HUES48 (cell line): ENCODE results near the gene NELFA.
"Not testable (repeated sequence)": the region's sequence is repeated elsewhere in the genome, so short reads cannot be mapped to it uniquely, and the experiment has no call there.

ENCODE experiments used
- H3K27ac ChIP-seq: one replicate; pipeline ENCODE4 v1.7.0; 2013; ENCODE audit warnings: low read depth, low read length, inconsistent platforms
- H3K27me3 ChIP-seq: 2 replicates; pipeline ENCODE4 v1.6.1; 2013; ENCODE audit warnings: mild to moderate bottlenecking, low read length; ENCODE audit not compliant: control insufficient read depth, insufficient read depth
- H3K36me3 ChIP-seq: 2 replicates; pipeline ENCODE4 v1.6.1; 2013; ENCODE audit warnings: low read length; ENCODE audit not compliant: control insufficient read depth, insufficient read depth
- H3K4me1 ChIP-seq: 2 replicates; pipeline ENCODE4 v1.6.1; 2013; ENCODE audit warnings: mild to moderate bottlenecking, low read length; ENCODE audit not compliant: control insufficient read depth, insufficient read depth
- H3K4me3 ChIP-seq: 2 replicates; pipeline ENCODE4 v1.5.1; 2013; ENCODE audit warnings: mild to moderate bottlenecking, low read depth, low read length
- H3K9ac ChIP-seq: 2 replicates; pipeline ENCODE4 v1.6.1; 2013; ENCODE audit warnings: mild to moderate bottlenecking, low read depth, low read length, moderate library complexity
- H3K9me3 ChIP-seq: 2 replicates; pipeline ENCODE4 v1.6.1; 2013; ENCODE audit warnings: low read length; ENCODE audit not compliant: control insufficient read depth, insufficient read depth

Gene NELFA

GRCh38 chr4:2036327-2036726 lies 27.6 kb upstream of the NELFA start:
- no peaks in the 10 kb centered on the region for H3K4me1 ChIP-seq
- no peak overlapping the region for H3K27ac ChIP-seq
- H3K27me3 ChIP-seq, result peaks cover 48% of the 10 kb centered on the region
- H3K9me3 ChIP-seq, result no peaks in the 10 kb centered on the region
- no peak overlapping the region for H3K4me3 ChIP-seq
- H3K36me3 ChIP-seq, result no peaks in the 10 kb centered on the region
- no peak overlapping the region for H3K9ac ChIP-seq

DNA sequence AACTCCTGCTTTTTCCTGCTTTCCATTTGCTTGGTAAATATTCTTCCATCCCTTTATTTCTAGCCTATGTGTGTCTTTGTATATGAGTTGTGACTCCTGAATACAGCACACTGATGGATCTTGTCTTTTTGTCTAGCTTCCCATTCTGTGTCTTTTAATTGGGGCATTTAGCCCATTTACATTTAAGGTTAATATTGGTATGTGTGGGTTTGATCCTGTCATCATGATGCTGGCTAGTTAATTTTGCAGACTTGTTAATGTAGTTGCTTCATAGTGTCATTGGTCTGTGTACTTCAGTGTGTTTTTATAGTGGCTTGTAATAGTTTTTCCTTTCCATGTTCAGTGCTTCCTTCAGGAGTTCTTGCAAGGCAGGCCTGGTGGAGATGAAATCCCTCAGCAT lies 22.4 kb upstream of the NELFA start:
- H3K9ac ChIP-seq, H3K27ac ChIP-seq, H3K9me3 ChIP-seq, H3K4me3 ChIP-seq, H3K27me3 ChIP-seq, H3K4me1 ChIP-seq, H3K36me3 ChIP-seq: not testable (repeated sequence)

GRCh38 chr4:2027120-2027519 lies 18.3 kb upstream of the NELFA start:
- H3K9me3 ChIP-seq, H3K27ac ChIP-seq, H3K27me3 ChIP-seq, H3K4me3 ChIP-seq, H3K4me1 ChIP-seq, H3K9ac ChIP-seq, H3K36me3 ChIP-seq: not testable (repeated sequence)

DNA sequence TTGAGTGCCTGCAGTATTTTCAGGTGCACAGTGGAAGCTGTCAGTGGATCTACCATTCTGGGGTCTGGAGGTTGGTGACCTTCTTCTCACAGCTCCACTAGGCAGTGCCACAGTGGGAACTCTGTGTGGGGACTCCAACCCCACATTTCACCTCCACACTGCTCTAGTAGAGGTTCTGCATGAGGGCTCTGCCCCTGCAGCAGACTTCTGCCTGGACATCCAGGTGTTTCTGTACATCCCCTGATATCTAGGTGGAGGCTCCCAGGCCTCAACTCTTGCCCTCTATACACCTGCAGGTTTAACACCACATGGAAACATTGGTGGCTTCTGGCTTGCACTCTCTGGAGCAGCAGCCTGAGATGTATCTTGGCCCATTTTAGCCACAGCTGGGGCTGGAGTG lies 17.0 kb upstream of the NELFA start:
- no peaks in the 10 kb centered on the region for H3K27me3 ChIP-seq
- H3K27ac ChIP-seq, result no peak overlapping the region
- no peak overlapping the region for H3K4me3 ChIP-seq
- no peaks in the 10 kb centered on the region for H3K9me3 ChIP-seq
- H3K4me1 ChIP-seq, result no peaks in the 10 kb centered on the region
- H3K36me3 ChIP-seq, result no peaks in the 10 kb centered on the region
- H3K9ac ChIP-seq, result no peak overlapping the region

DNA sequence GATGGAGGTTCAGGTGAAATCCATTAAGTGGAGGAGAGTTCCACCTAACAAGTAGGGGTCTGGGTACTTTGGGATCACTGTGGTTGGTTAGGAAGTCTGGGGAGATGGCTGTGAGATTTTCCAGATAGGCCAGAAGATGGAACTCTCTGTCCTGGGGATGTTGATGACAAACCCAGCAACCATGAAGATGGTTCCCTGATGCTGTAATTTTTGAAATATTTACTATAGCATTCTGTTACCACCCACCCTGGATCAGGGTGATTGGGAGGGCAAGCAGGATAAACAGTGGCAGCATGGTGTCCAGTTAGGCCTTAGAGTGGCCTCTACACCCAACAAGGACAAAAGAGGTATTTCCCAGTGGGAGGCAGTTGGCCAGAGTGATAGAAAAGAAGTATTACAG lies 15.9 kb upstream of the NELFA start:
- no peaks in the 10 kb centered on the region for H3K36me3 ChIP-seq
- no peak overlapping the region for H3K4me3 ChIP-seq
- no peaks in the 10 kb centered on the region for H3K9me3 ChIP-seq
- H3K27ac ChIP-seq, result no peak overlapping the region
- no peaks in the 10 kb centered on the region for H3K4me1 ChIP-seq
- no peaks in the 10 kb centered on the region for H3K27me3 ChIP-seq
- H3K9ac ChIP-seq, result no peak overlapping the region

- H3K27me3 ChIP-seq, H3K9ac ChIP-seq, H3K9me3 ChIP-seq, H3K36me3 ChIP-seq, H3K4me3 ChIP-seq, H3K4me1 ChIP-seq, H3K27ac ChIP-seq: not testable (repeated sequence)
Measured at GRCh38 chr4:2021358-2022018, 12.7 kb upstream of the NELFA start.

- Histone ChIP-seq H3K27me3 (peaks cover 6% of the 10 kb centered on the region), H3K4me3 (no peak overlapping the region), H3K9me3 (no peaks in the 10 kb centered on the region), H3K9ac (no peak overlapping the region), H3K36me3 (no peaks in the 10 kb centered on the region), H3K27ac (no peak overlapping the region), H3K4me1 (no peaks in the 10 kb centered on the region)
Measured at GRCh38 chr4:2015008-2015407, 6.2 kb upstream of the NELFA start.

DNA sequence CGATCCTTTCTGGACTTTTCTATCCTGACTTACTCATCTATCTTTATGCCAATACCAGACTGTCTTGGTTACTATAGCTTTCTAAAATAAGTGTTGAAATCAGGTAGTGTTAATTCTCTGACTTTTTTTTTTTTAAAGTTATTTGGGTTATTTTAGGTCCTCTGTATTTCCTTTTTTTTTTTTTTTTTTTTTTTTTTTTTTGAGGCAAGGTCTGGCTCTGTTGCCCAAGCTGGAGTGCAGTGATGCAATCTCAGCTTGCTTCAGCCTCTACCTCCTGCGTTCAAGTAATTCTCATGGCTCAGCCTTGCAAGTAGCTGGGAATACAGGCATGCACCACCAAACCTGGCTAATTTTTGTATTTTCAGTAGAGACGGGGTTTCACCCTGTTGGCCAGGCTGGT lies 2.8 kb upstream of the NELFA start:
- no peaks in the 10 kb centered on the region for H3K9me3 ChIP-seq
- peaks cover 6% of the 10 kb centered on the region; the same call in 1 of the 2 replicates for H3K4me1 ChIP-seq
- H3K9ac ChIP-seq, result no peak overlapping the region
- H3K4me3 ChIP-seq, result no peak overlapping the region
- peaks cover 4% of the 10 kb centered on the region; the same call in 1 of the 2 replicates for H3K36me3 ChIP-seq
- H3K27me3 ChIP-seq, result peaks cover 6% of the 10 kb centered on the region
- no peak overlapping the region for H3K27ac ChIP-seq

GRCh38 chr4:2009651-2010233 lies 968 bp upstream of the NELFA start:
- Histone ChIP-seq H3K36me3 (peaks cover 17% of the 10 kb centered on the region), H3K27me3 (peaks cover 6% of the 10 kb centered on the region), H3K4me1 (peaks cover 6% of the 10 kb centered on the region; the same call in 1 of the 2 replicates), H3K9ac (no peak overlapping the region; the same call in 1 of the 2 replicates), H3K9me3 (no peaks in the 10 kb centered on the region), H3K27ac (peak overlapping the region; percentile 99), H3K4me3 (peak overlapping the region; percentile 98)

DNA sequence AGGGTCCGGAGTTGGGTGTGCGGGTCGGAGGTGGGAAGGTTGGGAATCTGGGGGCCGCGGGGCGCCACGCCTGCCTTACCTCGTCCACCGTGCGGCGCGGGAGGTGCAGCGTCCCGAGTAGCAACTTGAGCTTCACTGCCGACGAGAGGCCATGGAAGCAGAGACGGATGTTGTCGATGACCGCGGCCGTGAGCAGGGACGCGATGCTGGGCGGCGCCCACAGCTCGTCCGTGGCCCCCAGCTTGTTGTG lies 178 bp downstream of the NELFA start:
- Histone ChIP-seq H3K4me3 (peak overlapping the region; percentile 98), H3K9ac (peak overlapping the region; percentile 99), H3K27me3 (peaks cover 6% of the 10 kb centered on the region), H3K27ac (peak overlapping the region; percentile 99), H3K36me3 (peaks cover 18% of the 10 kb centered on the region), H3K9me3 (no peaks in the 10 kb centered on the region), H3K4me1 (peaks cover 6% of the 10 kb centered on the region; the same call in 1 of the 2 replicates)

DNA sequence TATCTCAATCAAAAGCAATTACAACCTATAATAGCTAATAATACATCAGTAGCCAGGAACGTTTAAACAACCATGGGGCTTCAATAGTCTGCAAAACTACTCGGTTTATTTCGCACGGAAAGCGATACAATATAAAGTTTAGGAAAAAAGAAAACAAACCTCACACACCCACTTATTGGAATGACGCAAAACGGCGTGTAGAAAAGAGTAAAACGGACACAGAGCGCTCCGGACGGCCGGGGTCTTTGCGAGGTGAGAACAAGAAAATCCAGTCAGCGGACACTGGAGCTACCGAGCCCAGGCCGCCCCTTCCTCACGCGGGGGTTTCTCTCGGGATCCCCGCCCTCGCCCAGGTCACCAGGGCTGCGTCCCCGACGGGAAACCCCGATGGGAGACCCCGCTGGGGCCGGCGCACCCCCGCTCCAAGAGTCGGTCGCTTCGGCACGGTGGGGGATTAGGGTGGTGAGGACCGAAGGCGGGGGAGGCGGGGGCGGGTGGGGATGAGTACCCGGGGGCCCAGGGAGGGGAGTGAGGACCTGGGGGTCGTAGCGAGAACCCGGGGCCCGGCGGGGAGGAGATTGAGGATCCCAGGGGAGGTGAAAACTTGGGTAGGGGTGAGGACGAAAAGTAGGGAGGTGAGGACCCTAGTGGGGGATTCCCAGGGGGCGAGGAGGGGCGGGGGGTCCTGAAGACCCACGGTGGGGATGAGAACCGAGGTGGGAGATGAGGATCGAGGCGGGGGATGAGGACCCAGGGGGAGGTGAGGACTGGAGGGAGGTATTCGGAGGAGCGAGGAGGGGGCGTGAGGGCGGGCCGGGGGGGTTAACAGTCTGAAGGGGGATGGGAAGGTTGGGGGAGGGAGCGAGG lies 737 bp downstream of the NELFA start:
- peak overlapping the region; percentile 99 for H3K9ac ChIP-seq
- no peaks in the 10 kb centered on the region for H3K9me3 ChIP-seq
- peaks cover 6% of the 10 kb centered on the region; the same call in 1 of the 2 replicates for H3K4me1 ChIP-seq
- peaks cover 24% of the 10 kb centered on the region for H3K36me3 ChIP-seq
- H3K4me3 ChIP-seq, result peak overlapping the region; percentile 98
- H3K27ac ChIP-seq, result no peak overlapping the region
- peaks cover 6% of the 10 kb centered on the region for H3K27me3 ChIP-seq
